Measurements from ENCODE around the gene PNMT. TPM values are rescaled to one million over a fixed set of nuclear protein-coding genes. Genes with fewer than 3 reads are reported as not detected.

Gene PNMT
- total RNA-seq, 1 donor from 2014 or later: 7.1 TPM

GRCh38 chr17:39631403-39631802 is 36.9 kb upstream of the PNMT start:
- no peak for ATAC-seq (ENCODE audit: poor library complexity)
- no peak for DNase-seq
- intact Hi-C loops (cut with DNase I): no loop called here

- DNase-seq (no peak), ATAC-seq (ENCODE audit: poor library complexity) (no peak)
- intact Hi-C loops (cut with DNase I): no loop called here
Observed at GRCh38 chr17:39632153-39632941, 35.9 kb upstream of the PNMT start.

- ATAC-seq (ENCODE audit: poor library complexity): no peak
- no peak for DNase-seq
- intact Hi-C loops (cut with DNase I): no loop called here
Observed at GRCh38 chr17:39633570-39634183, 34.6 kb upstream of the PNMT start.

- DNase-seq (no peak), ATAC-seq (ENCODE audit: poor library complexity) (no peak)
- intact Hi-C loops (cut with DNase I): no loop called here
Observed at GRCh38 chr17:39634384-39634871, 33.8 kb upstream of the PNMT start.

- intact Hi-C loops (cut with DNase I): loop anchor here (5.0 kb wide), 1 partner anchor 37 kb away; no protein-coding TSS in a partner anchor
- ATAC-seq (ENCODE audit: poor library complexity) (no peak), DNase-seq (no peak)
Observed at GRCh38 chr17:39635614-39636176, 32.6 kb upstream of the PNMT start.

- DNase-seq (no peak), ATAC-seq (ENCODE audit: poor library complexity) (peak; percentile 13)
- intact Hi-C loops (cut with DNase I): loop anchor here (5.0 kb wide), 1 partner anchor 36 kb away; no protein-coding TSS in a partner anchor
Observed at GRCh38 chr17:39636587-39636926, 31.7 kb upstream of the PNMT start.

- intact Hi-C loops (cut with DNase I): loop anchor here (5.0 kb wide), 1 partner anchor 35 kb away; no protein-coding TSS in a partner anchor
- ATAC-seq (ENCODE audit: poor library complexity): peak; percentile 97
- DNase-seq: peak; percentile 96
Observed at GRCh38 chr17:39636927-39637736, 31.1 kb upstream of the PNMT start, which contains the start of gene STARD3. Gene STARD3 (plus strand): TSS chr17:39637144. CDS start chr17:39653532, 16,388 bp downstream.

GRCh38 chr17:39638317-39638716 is 29.9 kb upstream of the PNMT start:
- DNase-seq: no peak
- intact Hi-C loops (cut with DNase I): loop anchor here (5.0 kb wide), 1 partner anchor 34 kb away; no protein-coding TSS in a partner anchor

GRCh38 chr17:39639043-39639442 is 29.2 kb upstream of the PNMT start:
- intact Hi-C loops (cut with DNase I): loop anchor here (5.0 kb wide), 1 partner anchor 33 kb away; no protein-coding TSS in a partner anchor
- ATAC-seq (ENCODE audit: poor library complexity): no peak
- DNase-seq: no peak

More at GRCh38 chr17:39638317-39638716, 29.9 kb upstream of the PNMT start:
- ATAC-seq (ENCODE audit: poor library complexity): no peak

GRCh38 chr17:39639566-39640458 is 28.4 kb upstream of the PNMT start:
- ATAC-seq (ENCODE audit: poor library complexity) (no peak), DNase-seq (no peak)
- intact Hi-C loops (cut with DNase I): loop anchor here (5.0 kb wide), 1 partner anchor 32 kb away; no protein-coding TSS in a partner anchor

GRCh38 chr17:39640591-39641031 is 27.6 kb upstream of the PNMT start:
- intact Hi-C loops (cut with DNase I): no loop called here
- ATAC-seq (ENCODE audit: poor library complexity) (no peak), DNase-seq (no peak)

- DNase-seq (no peak), ATAC-seq (ENCODE audit: poor library complexity) (no peak)
- intact Hi-C loops (cut with DNase I): no loop called here
Observed at GRCh38 chr17:39641097-39641496, 27.2 kb upstream of the PNMT start.

GRCh38 chr17:39641883-39642282 is 26.4 kb upstream of the PNMT start:
- ATAC-seq (ENCODE audit: poor library complexity) (no peak), DNase-seq (no peak)
- intact Hi-C loops (cut with DNase I): no loop called here

GRCh38 chr17:39642291-39643074 is 25.8 kb upstream of the PNMT start:
- DNase-seq: no peak
- ATAC-seq (ENCODE audit: poor library complexity): no peak
- intact Hi-C loops (cut with DNase I): no loop called here

- ATAC-seq (ENCODE audit: poor library complexity): no peak
- intact Hi-C loops (cut with DNase I): no loop called here
- no peak for DNase-seq
Observed at GRCh38 chr17:39643271-39643670, 25.0 kb upstream of the PNMT start.

- DNase-seq (no peak), ATAC-seq (ENCODE audit: poor library complexity) (no peak)
- intact Hi-C loops (cut with DNase I): no loop called here
Observed at GRCh38 chr17:39647256-39647655, 21.0 kb upstream of the PNMT start.

Measured in Right ventricle myocardium superior (tissue), 1 donor.